GM12872 (cell line): Measurements from ENCODE around the gene UQCR10.

Experiments used
- TF ChIP-seq, protein P1 (sequence below): IDR thresholded peaks from 3 replicates; pipeline ENCODE4 v1.5.1; 2011; ENCODE audit warnings: low read depth, mild to moderate bottlenecking, low read length, moderate library complexity; ENCODE audit not compliant: insufficient read depth

Gene UQCR10

DNA sequence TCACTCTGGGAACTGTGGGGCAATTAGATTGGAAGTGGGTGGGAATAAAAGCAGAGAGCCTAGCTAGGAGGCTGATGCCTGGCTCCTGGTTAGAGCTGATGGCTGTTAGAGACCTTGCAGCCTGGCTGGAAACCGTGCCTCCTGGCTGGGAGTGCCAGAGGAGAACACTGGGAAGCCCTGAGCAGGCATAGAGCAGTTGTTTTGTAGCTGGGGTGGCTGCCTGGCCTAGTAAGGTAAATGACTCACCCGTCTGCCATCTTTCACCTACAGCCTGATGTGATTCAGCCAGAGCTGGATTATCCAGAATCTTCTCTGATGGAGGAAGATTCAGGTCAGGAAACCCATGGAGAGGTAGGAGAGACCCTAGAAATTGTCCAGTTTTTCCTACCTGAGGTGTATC, 6.1 kb downstream of the UQCR10 start:
- TF ChIP-seq, protein P1, sequence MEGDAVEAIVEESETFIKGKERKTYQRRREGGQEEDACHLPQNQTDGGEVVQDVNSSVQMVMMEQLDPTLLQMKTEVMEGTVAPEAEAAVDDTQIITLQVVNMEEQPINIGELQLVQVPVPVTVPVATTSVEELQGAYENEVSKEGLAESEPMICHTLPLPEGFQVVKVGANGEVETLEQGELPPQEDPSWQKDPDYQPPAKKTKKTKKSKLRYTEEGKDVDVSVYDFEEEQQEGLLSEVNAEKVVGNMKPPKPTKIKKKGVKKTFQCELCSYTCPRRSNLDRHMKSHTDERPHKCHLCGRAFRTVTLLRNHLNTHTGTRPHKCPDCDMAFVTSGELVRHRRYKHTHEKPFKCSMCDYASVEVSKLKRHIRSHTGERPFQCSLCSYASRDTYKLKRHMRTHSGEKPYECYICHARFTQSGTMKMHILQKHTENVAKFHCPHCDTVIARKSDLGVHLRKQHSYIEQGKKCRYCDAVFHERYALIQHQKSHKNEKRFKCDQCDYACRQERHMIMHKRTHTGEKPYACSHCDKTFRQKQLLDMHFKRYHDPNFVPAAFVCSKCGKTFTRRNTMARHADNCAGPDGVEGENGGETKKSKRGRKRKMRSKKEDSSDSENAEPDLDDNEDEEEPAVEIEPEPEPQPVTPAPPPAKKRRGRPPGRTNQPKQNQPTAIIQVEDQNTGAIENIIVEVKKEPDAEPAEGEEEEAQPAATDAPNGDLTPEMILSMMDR, result no peak

DNA sequence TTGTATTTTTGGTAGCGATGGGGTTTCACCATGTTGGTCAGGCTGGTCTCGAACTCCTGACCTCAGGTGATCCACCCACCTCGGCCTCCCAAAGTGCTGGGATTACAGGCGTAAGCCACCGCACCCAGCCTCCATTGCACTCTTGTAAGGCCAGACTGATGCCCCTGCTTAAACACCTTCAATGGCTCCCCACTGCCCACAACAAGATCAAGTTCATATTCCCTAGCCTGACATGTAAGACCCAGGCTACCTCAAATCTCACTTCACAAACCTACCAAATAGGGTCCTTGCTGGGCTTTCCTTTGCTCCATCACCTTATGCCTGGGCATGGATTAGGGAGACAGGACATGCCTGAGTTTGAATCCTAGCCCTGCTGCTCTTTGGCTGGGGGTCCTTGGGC, 13.1 kb downstream of the UQCR10 start:
- TF ChIP-seq, protein P1, result no peak

DNA sequence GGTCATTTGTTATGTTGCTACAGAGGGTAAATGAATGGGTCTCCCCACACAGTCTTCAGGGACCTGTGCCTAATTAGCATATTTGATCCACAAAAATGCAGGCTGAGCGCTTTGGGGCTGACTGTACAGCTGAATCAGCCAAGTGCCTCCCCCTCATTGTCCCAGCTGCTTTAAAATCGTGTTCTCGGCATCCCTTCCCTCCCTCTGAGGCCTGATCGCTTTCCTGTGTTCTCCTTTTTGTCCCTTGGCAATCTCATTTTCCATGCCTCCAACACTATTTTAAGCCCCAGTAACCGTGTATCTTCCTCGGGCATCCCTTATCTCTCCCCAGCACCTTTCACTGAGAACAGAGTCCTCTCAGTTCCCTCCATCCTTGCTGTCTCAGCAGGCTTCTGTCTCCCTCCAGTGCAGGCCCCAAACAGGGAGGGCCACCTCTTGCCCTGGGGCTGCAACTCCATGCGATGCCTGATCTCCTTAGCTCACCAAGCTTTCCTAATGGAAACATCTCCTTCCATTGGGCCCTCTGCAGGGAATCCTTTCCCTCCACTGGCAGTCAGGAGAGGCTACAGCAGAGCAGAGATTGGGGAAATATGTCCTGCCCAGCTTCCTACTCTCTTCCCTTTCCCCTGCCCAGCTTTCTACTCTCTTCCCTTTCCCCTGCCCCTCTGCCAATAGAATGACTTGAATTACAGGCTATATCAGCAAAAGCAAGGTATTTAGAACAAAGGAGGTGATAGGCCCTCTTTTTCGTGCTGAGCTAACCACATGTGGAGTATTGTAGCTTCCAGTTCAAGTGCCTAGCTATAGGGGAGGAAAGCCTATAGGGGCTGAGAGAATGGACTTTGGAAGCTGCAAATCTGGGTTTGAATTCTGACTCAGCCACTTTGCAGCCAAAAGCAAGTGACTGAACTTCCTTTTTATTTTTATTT, 13.8 kb downstream of the UQCR10 start:
- TF ChIP-seq, protein P1, result no peak

DNA sequence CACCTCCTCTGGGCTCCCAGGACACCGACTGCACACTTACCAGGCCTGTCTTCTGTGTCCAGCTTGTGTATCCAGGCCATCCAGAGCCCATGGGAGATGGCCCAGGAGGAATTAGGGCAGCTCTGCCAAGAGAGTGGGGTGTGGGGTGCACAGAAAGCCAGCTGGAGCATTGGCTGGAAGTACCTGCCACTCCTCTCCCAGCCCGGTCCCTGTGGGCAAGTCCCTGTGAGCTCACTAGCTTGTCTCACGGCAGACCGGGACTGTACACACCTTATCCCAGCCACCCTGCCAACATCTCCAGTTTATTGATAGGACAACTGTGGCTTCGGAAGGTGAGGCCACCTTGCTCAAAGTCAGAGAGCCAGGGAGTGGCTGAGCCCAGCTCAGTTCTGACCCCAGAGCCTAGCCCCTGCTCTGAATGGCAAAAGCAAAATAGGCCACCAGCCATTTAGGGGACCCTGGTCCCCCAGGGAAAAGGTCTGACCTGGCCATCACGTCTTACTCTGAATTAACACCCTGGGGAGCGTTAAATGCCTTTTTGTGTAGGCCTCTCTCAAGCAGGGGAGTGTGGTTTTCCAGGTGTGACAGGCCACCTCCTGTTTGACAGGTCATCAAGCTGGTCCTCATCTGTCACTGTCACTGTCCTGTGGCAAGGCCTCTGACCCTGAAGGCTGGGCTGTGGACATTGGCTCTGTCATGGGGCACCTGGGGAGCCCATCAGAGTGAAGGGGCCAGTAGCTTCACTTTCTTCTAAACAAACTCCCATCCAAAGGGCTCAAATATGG, 15.1 kb downstream of the UQCR10 start:
- TF ChIP-seq, protein P1, result no peak

DNA sequence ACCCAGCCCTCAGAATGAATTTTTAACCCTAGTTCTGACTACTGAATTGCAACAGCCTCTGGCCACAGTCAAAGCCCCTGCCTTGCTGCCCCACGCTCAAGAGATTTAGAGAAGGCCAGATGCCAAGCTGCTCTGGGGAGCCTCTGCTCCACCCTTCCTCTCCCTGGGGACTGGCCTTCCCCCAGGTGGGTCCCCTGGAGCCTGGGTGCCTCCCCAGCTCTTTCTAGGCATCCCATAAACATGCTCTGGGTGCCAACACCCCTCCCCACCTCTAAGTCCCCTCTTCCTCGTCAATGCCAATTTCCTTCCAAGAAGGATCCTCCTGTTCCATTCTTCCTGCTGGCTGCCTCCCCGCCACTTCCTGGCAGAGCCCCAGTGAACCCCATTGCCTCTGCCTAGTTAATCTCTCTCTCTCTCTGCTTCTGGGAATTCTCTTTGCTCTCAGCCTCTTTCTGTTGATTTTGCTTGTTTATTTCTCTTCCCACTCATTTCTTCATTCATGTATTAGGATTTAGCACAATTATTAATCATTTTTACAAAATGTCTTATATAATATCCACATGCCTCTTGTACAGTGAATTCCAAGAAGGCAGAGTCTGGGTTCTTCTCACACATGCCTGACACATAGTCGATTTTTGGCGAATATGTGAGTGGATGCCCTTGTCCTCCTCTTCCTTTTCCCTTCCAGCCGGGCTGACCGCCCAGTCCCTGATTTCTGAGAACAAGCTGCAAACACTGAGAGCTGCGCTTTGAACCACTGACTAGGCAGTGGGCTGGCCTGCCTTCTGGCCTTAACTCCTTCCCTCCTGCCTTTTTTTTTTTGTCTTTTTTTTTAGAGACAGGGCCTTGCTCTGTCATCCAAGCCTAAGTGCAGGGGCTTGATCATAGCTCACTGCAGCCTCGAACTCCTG, 17.5 kb downstream of the UQCR10 start:
- TF ChIP-seq, protein P1, result no peak

DNA sequence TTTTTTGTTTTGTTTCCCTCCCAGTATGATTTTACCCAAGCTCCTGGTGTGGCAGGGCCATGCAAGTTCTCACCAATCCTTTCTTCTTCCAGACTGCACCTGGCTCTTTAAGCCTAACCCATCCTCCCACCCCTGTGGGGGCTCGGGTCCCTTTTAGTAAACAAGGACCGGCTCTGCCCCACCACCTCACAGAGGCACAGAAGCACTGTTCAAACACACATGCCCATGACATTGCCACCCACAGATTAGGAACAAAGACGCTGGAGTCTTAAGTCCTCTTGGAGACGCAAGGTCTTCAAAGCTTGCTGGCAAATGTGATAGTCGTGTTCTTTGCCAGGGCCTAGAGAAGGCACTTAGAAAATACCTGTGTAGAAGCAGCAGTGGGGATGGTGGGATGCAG, 18.9 kb downstream of the UQCR10 start:
- TF ChIP-seq, protein P1, result no peak
